Measurements from ENCODE around the gene CRHR1.
"Not testable (repeated sequence)": the region's sequence is repeated elsewhere in the genome, so short reads cannot be mapped to it uniquely, and the experiment has no call there.

The CRHR1 gene

DNA sequence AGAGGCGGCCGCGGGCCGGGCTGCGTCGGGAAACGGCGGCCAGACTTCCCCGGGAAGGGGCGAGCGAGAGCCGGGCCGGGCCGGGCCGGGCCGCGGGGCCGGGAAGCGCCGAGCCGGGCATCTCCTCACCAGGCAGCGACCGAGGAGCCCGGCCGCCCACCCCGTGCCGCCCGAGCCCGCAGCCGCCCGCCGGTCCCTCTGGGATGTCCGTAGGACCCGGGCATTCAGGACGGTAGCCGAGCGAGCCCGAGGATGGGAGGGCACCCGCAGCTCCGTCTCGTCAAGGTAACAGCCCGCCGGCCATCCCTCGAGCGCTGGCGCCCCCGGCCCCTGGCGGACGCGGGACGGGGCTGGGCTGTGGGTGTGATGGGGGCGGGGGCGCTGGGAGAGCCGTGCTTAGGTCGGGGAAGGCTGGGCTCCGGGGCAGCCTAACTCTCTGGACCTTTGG lies at the start of gene CRHR1:
TSS of gene CRHR1 (plus strand) at position 28 of the 448 bp plus-strand sequence. CDS start at position 253, 225 bp downstream.
- DNase-seq = no peak

GRCh38 chr17:45734598-45734997 lies 49.5 kb upstream of the CRHR1 start:
- DNase-seq = no peak

GRCh38 chr17:45735488-45735887 lies 48.6 kb upstream of the CRHR1 start:
- DNase-seq = no peak

GRCh38 chr17:45739786-45740185 lies 44.3 kb upstream of the CRHR1 start:
- no peak for DNase-seq

DNA sequence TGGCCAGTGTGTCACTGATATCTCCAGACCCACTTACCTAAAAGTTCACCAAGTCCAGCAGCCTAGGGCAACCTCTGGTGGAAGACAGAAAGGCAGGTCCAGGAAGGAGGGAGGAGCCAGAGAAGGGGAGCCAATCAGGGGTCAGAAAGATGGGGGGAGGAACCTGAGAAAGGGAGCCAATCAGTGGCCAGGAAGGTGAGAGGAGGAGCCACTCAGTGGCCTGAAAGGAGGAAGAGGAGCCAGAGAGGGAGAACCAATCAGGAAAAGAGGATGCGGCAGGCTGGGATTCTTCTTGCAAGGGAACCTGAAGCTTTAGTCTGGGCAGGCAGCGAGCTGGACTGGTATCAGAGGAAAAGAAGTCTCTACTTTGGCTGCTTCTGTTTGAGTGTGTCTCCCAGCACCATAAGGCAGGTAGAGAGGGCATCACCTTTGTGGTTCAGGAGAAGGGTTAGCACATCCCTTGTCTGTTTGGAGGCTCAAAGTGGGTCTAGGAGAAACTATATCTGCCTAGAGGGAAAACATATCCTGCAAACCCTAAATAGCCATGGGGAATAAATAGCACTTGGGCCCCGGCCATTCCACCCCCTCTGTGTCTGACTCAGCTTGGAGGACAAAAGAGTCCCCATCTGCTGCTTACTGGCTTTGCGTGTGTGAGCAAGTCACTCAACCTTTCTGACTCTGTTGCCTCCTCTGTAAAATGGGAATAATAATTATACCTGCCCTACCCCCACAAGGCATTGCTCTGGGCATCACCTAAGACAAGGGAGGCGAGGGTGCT lies 43.4 kb upstream of the CRHR1 start:
- no peak for DNase-seq

DNA sequence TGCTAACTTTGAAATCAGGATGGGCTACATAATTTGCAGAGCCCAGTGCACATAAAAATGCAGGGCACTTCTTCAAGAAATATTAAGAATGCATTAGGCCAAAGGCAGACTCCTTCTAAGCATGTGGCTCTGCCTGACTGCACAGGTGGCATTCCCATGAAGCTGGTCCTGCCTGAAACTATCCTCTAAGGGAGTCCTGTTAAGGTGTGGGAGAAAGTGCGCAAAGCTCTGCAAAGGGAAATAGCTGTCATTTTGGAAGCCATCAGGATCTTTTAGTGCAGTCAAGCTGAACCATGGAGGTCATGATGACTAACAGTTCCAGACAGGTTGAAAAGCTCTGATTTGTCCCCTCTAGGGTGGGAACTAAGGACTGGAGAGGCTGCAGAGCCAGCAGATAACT lies 41.9 kb upstream of the CRHR1 start:
- no peak for DNase-seq

DNA sequence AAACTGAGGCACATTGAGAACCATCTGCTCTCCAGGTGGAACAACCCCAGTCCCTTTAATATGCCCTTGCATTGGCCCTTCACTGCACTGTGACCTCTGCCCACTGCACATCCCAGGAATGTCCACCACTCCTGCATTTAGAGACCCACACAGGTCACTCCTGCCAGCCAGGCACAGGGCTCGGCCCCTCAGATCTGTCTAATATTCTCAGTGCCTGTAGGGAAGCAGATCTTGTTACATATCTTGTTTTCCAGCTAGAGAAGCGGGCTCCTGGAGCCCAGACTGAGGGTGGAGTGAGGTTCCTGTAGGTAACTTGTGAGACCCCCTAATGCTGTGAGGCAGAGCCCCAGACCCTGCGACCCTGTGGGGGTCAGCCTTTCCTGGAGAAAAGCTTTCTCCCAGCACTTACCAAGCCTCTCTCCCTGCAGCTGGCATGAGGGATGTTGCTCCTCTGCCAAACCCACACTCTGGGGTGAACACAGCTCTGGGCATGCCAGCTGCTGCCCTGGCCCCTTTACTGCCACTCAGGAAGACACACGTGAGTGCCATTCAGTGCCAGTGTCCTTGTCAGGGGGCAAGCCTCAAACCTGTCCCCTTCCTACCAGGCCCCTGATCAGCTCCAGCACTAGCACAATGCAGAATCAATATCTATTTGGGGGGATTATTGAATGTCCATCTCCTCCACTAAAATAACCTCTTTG lies 40.3 kb upstream of the CRHR1 start:
- no peak for DNase-seq

- not testable (repeated sequence) for DNase-seq
Measured at GRCh38 chr17:45744826-45745225, 39.3 kb upstream of the CRHR1 start.

DNA sequence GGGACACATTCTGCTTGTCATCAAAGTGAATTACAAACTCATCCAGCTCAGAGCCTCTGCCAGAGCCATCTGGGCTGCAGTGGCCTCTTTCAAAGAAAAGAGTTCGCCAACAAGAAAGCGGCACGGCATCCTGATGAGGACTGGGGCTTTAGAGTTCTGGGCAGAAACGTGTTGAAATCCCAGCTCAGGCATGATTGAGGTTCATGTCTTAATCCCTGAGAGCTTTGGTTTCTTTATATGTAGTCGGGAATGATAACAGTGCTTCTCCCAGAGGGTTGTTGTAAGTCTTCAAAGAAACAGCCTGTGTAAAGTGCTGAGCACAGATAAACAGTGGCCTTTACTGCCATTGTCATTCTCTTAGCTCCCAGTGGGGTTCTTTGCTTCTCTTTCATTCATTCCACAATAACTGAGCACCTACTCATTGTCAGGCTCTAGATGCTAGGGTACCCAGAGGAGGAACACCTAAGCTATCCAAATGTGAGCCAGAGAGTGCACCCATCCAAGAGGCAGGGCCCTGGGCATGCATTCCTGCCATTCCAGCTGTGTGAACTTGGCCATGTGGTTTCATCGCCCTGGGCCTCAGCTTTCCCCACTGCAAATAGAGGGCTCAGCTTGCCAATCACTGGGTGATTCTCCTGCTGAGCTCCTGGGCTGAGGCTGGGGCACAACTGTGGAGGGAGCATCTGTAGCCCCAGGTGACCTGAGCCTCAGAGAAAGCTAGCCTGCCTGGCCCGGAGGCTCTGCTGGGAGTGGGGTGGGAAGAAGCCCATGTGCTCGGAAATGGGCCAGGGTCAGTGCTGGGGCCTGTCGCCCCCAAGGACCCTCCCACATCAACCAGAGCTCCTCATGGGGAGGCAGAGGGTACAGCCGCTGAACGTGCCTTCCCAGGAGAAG lies 38.3 kb upstream of the CRHR1 start:
- no peak for DNase-seq

DNA sequence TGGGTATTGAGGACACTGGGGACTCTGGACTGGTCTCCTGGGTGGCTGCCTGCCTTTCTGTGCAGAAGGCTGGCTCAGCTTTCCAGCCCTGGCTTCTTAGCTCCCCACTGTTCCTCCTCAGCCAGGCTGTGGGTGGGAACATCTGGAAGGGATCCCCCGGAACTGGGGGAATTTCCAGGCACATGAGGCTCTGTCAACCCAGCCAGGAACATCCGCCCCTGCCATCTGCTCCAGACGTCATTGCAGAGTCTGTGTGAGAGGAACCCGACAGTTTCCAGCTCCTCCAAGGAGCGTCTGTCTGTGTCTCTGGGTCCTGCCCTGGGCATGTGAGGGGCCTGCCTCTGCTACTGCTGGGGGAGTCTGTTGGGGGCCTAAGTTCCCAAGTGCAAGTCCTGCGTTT lies 36.2 kb upstream of the CRHR1 start:
- DNase-seq = no peak

DNA sequence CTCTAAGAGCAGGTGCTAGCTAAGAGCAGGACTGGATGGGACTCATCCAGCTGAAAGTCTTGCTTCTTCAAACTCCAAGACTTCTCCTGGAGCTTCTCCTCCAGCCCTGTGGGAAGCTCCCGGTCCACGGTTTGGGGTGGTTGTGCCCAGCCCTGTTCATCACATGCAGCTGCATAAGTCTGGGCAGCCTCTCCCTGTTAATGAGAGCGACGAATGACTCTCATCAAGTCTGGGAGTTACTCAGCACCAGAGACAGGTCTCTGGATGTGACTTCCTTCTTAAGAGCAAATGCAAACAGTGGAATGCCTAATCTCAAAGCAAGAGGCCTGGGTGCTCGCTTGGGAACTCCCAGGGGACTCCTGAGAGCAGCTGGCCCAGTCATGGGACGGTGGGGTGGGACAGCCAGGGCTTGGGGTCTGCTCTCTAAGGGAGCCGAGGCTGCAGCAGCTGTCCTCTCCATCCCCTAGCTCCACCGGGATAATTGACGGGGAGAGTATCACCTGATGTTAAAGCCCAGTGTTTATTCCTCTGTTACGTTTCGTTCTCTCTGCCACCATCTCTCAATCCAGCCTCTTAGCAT lies 35.3 kb upstream of the CRHR1 start:
- DNase-seq = no peak

- DNase-seq = peak; percentile 55
Measured at GRCh38 chr17:45749831-45750335, 34.2 kb upstream of the CRHR1 start.

- DNase-seq = no peak
Measured at GRCh38 chr17:45750779-45751440, 33.2 kb upstream of the CRHR1 start.

DNA sequence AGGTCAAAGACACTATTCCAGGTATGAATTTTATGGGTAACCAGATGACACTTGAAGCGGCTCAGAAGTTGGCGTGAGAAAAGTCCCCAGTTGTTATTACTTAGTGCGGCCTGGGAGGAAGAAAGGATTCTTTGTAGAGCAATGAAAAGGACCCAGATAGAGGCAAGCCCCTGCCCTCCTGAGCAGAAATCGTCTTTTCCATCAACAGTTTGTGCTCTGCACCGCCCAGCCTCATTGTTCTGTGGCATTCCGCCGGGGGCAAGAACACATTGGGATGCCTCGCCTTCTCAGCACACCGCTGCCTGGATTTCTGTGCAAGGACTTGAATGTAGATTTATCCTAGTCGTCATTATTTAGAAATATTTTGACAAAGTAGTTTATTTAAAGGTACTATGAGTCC lies 32.7 kb upstream of the CRHR1 start:
- no peak for DNase-seq

GRCh38 chr17:45752246-45752645 lies 31.9 kb upstream of the CRHR1 start:
- DNase-seq = no peak

DNA sequence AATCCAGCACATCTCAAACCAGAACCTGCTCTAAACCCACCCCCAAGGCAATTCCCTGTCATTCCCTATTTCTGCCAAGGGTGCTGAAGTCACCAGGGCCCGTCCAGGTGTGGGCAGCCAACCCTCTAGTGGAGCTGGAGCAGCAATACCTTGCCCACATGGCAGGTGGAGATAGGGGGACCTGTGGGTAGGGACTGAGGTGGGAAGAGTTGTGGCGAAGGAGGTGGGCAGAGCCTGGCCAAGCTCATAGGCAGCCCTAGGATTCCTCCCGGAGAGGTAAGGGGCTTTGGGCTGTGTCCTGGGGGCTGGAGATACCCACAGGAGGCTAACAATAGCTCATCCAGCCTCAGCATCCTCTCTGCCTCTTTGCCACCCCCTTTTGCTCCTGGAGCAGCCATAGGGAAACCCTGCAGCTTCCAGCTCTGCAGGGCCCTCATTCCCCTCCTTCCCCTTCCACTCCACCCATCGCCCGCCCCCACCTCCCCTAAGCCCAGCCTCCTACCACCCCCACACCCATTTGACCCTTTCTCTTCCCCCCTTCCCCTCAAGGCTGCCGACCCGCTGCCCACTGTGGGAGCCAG lies 30.4 kb upstream of the CRHR1 start:
- DNase-seq = no peak

GRCh38 chr17:45755050-45755449 lies 29.1 kb upstream of the CRHR1 start:
- DNase-seq = no peak

DNA sequence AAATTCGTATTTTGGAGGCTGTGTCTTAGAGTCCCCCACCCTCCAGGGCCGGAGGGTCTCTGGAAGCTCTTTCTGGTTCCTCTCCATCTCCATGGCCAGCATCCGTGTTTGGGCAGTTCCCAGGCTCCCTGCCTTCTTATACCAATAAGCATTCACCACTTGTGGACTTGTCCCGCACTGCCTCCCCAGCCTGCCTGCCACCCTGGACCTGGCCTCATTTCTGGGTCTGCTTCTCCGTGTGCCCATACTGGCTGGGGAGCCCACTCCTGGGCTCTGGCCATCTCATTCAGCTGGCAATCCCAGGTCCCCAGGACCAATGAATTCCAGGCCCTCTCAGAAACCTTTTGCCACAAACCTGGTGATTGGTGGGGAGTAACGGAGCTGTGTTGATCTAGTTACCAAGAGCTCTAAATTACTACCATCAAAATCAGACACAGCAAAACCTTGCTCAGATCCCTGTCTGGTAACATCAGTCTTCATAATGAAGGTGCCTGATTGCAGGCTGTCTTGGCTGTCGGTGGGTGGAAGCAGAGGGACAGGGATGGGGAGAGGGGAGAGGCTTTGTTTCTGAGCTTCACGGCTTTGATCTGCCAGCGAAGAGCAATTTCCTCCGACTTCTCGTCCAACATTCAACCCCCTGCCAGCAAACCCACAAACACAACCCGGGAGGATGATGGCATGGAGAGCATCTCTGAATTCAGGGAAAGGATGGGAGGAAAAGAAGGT lies 27.7 kb upstream of the CRHR1 start:
- no peak for DNase-seq

DNA sequence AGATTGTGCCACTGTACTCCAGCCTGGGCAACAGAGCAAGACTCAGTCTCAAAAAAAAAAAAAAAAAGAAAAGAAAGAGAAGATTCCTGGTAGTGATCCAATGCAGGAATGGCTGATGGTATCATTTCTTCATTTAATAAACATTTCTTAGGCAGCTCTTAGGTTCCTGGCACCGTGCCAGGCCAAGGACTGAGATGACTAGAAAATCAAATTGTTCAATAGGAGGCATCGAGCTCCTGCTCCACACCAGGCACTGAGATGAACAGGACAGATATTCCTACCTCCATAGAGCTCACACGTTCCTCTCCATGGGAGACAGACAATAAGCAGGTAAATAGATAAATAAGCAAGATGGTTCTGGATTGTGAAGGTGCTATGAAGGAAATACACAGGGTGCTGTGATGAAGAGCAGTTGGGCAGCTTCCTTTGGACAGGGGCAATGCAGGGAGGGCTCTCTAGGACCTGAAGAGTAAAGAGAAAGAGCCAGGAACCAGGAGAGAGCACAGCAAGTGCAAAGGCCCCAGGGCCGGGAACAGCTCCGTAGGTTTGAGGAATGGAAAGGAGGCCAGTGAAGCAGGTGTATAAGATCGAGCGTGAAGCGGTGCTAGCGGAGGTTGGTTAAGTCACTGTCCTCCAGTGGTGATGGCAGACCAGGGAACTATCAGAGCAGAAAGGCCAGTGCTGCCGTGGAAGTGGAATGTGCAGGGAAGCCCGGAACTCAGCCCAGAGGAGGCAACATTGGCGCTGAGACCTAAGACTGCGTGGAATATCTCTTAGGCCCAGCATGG lies 26.5 kb upstream of the CRHR1 start:
- DNase-seq = no peak

DNA sequence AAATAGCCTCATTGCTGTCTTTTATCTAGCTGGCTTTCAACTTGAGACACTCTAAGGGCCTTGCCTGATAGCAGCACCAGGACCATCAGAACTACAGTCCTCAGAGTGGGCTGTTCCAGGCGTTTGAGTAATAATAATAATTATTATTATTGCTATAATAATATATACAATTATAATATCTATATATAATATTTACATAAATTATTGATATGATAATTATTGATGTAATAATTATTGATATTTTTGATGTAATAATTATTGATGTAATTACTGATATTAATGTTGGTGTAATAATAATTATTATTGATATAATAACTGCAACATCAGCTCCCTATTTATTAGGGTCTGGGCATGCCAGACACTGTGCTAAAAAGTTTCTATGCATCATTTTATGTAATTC lies 25.6 kb upstream of the CRHR1 start:
- DNase-seq = no peak
